HTERT RPE-1 (cell line): ENCODE data around the gene RXFP3.
"Not testable (repeated sequence)": the region's sequence is repeated elsewhere in the genome, so short reads cannot be mapped to it uniquely, and the experiment has no call there.

ENCODE experiments used
- in situ Hi-C: fragments of 300-500 bp; cut with MboI; formaldehyde crosslinking; loops from 4 replicates; pipeline ENCODE4 v1.14.3; 2020; ENCODE audit warnings: low sequenced_read_pairs

Gene RXFP3

GRCh38 chr5:33936381-33937016 is at the start of gene RXFP3:
Gene RXFP3, plus strand, starts transcription at chr5:33936386. Its CDS starts 355 bp downstream, at chr5:33936741.
- in situ Hi-C loops = no loop called here

GRCh38 chr5:33887268-33887667 is 48.9 kb upstream of the RXFP3 start:
- in situ Hi-C loops = no loop called here

- in situ Hi-C loops = no loop called here
These were observed 47.6 kb upstream of the RXFP3 start for GRCh38 chr5:33888587-33888986.

- in situ Hi-C loops = no loop called here
These were observed 45.8 kb upstream of the RXFP3 start for GRCh38 chr5:33890131-33891032.

GRCh38 chr5:33891446-33891787 is 44.8 kb upstream of the RXFP3 start:
- in situ Hi-C loops = no loop called here

- in situ Hi-C loops = no loop called here
These were observed 44.2 kb upstream of the RXFP3 start, which contains the start of gene ADAMTS12 for GRCh38 chr5:33891788-33892619. Gene ADAMTS12, minus strand, starts transcription at chr5:33891990. Its CDS starts 134 bp downstream, at chr5:33891856.

GRCh38 chr5:33892620-33893137 is 43.5 kb upstream of the RXFP3 start:
- in situ Hi-C loops = no loop called here

- in situ Hi-C loops = no loop called here
These were observed 41.6 kb upstream of the RXFP3 start for GRCh38 chr5:33894566-33894965.

- in situ Hi-C loops = no loop called here
These were observed 35.0 kb upstream of the RXFP3 start for GRCh38 chr5:33901156-33901555.

GRCh38 chr5:33903118-33903517 is 33.1 kb upstream of the RXFP3 start:
- in situ Hi-C loops = no loop called here

- in situ Hi-C loops = no loop called here
These were observed 30.8 kb upstream of the RXFP3 start for GRCh38 chr5:33905381-33905780.

- in situ Hi-C loops = not testable (repeated sequence)
These were observed 29.9 kb upstream of the RXFP3 start for GRCh38 chr5:33906248-33906647.

- in situ Hi-C loops = not testable (repeated sequence)
These were observed 21.3 kb upstream of the RXFP3 start for GRCh38 chr5:33914844-33915243.

GRCh38 chr5:33921002-33921401 is 15.2 kb upstream of the RXFP3 start:
- in situ Hi-C loops = no loop called here

- in situ Hi-C loops = no loop called here
These were observed 10.9 kb upstream of the RXFP3 start for GRCh38 chr5:33925278-33925677.

GRCh38 chr5:33927685-33928084 is 8.5 kb upstream of the RXFP3 start:
- in situ Hi-C loops = no loop called here

GRCh38 chr5:33928283-33928682 is 7.9 kb upstream of the RXFP3 start:
- in situ Hi-C loops = no loop called here

GRCh38 chr5:33929925-33930690 is 6.1 kb upstream of the RXFP3 start:
- in situ Hi-C loops = no loop called here

- in situ Hi-C loops = no loop called here
These were observed 5.0 kb upstream of the RXFP3 start for GRCh38 chr5:33931136-33931535.

GRCh38 chr5:33933723-33934169 is 2.4 kb upstream of the RXFP3 start:
- in situ Hi-C loops = no loop called here
